Subcutaneous abdominal adipose tissue (tissue), 5 donors: ENCODE data around the gene GDA.
"Not testable (repeated sequence)": the region's sequence is repeated elsewhere in the genome, so short reads cannot be mapped to it uniquely, and the experiment has no call there.

Source experiments
- H3K27ac ChIP-seq: one replicate; pipeline ENCODE4 v1.7.0; 2013; ENCODE audit warnings: low read depth, mild to moderate bottlenecking, inconsistent platforms, low read length, moderate library complexity
- H3K27me3 ChIP-seq, 5 donors: one replicate each; pipeline ENCODE4 v1.7.0; 2013; ENCODE audit warnings: low read length in 5 of 5, inconsistent platforms in 1 of 5; ENCODE audit not compliant: control insufficient read depth in 5 of 5, insufficient read depth in 4 of 5
- H3K36me3 ChIP-seq, 5 donors: one replicate each; pipeline ENCODE4 v1.7.0; 2013; ENCODE audit warnings: low read length in 5 of 5; ENCODE audit not compliant: control insufficient read depth in 5 of 5, insufficient read depth in 5 of 5
- H3K4me1 ChIP-seq, 5 donors: one replicate each; pipeline ENCODE4 v1.7.0; 2013; ENCODE audit warnings: low read length in 5 of 5, mild to moderate bottlenecking in 3 of 5, moderate library complexity in 1 of 5; ENCODE audit not compliant: control insufficient read depth in 5 of 5, insufficient read depth in 5 of 5
- H3K4me3 ChIP-seq, 5 donors: one replicate each; pipeline ENCODE4 v1.7.0; 2013; ENCODE audit warnings: low read length in 5 of 5, low read depth in 1 of 5
- H3K9ac ChIP-seq, 5 donors: one replicate each; pipeline ENCODE4 v1.7.0; 2013; ENCODE audit warnings: low read length in 5 of 5, mild to moderate bottlenecking in 4 of 5, moderate library complexity in 3 of 5
- H3K9me3 ChIP-seq, 5 donors: one replicate each; pipeline ENCODE4 v1.7.0; 2013; ENCODE audit warnings: low read length in 5 of 5; ENCODE audit not compliant: control insufficient read depth in 5 of 5
- donor health status: healthy.
- donor health status: healthy.
- donor health status: healthy.
- donor health status: healthy.
- donor health status: healthy.

GDA gene

DNA sequence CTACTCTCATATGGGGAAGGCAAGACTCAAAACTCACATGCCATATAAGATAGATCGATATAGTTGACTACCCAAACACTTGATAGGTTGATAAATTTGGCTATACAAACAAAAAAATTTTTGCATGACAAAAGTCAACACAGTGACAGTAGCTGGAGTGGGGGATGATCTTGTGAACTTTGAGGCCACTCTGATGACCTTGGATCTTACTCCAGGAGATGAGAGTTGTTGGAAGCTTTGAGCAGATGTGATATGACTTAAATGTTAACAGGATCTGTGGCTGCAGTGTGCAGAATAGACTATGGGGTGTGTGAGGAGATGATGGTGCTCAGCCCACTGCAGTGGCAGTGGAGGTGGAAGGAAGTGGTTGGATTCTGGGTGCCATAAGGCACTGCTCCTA, 114.3 kb downstream of the GDA start:
- no peaks in the 10 kb centered on the region for H3K27me3 ChIP-seq
- H3K9ac ChIP-seq: no peak overlapping the region
- H3K4me1 ChIP-seq: no peaks in the 10 kb centered on the region
- H3K36me3 ChIP-seq: no peaks in the 10 kb centered on the region
- no peak overlapping the region for H3K27ac ChIP-seq
- H3K4me3 ChIP-seq: no peak overlapping the region
- no peaks in the 10 kb centered on the region for H3K9me3 ChIP-seq

DNA sequence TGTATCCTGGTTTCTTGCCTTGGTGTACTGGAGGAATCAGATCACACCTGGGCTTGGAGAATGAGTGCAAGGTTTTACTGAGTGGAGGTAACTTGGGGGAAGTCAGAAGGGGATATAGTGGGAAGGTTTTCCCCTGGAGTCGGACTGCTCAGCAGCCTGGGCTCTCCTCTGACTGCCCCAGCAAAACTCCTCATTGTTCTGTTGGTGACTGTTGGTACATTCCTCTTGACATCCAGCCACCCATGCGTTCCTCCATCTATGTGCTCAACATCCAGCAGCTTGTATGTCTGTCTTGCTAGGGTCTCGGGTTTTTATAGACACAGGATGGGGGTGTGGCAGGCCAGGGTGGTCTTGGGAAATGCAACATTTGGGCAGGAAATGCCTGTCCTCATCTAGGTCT, 119.7 kb downstream of the GDA start:
- Histone ChIP-seq H3K36me3 (no peaks in the 10 kb centered on the region), H3K4me3 (no peak overlapping the region), H3K4me1 (no peaks in the 10 kb centered on the region), H3K27me3 (no peaks in the 10 kb centered on the region), H3K9ac (no peak overlapping the region), H3K27ac (no peak overlapping the region), H3K9me3 (no peaks in the 10 kb centered on the region)

DNA sequence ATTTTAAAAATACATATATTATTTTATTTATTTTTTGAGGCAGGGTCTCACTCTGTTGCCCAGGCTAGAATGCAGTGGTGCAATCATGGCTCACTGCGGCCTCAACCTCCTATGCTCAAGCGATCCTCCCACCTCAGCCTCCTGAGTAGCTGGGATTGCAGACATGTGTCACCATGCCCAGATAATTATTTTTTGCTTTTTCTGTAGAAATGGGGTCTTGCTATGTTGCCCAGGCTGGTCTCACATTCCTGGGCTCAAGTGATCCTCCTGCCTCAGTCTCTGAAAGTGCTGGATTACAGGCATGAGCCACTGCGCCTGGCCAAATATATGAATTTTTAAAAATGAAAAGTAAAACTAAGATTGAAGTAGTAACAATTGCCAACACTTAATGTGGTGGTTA, 121.1 kb downstream of the GDA start:
- H3K27me3 ChIP-seq, H3K9ac ChIP-seq, H3K27ac ChIP-seq, H3K36me3 ChIP-seq, H3K4me3 ChIP-seq, H3K4me1 ChIP-seq, H3K9me3 ChIP-seq: not testable (repeated sequence)

DNA sequence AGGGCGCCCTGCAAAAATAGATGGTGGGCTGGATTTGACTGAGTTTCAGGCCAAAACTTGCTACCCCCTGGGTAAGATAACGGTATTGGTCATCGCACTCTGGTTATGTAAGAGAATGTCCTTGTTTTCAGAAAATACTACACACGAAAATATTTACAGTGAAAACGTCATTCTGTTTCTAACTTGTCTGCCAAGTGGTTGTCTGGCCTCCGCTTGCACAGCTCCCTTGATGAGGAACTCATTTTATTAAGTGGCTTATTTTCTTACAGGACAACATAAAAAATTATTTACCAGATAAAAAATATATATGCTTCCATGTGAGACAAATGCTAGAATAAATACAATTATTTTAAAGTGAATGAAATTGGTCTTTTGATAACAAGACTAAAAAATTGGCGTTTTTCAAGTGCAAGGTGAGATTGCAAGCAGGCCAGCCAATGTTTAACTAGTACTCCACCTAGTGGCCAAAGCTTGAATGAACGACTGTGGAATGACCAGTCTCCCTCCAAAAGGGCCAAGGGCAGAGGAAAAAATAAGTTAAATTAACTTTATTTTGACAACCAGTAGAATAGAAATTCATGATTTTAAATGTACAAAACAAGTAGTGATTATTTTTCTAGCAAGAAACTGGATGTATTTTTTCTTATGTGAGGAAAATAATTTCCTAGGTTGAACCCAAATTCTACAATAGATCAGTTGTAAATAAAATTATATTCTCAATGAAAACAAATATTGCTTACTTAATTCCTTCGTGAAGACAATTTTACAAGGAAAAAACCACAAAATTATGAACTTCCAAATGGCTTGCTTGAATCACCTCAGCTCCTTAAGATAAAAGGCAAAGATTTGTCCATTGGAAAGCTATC, 122.6 kb downstream of the GDA start:
- Histone ChIP-seq H3K27me3 (peaks cover 0 to 2% (median 0%) of the 10 kb centered on the region in 5 donors), H3K9me3 (no peaks in the 10 kb centered on the region), H3K9ac (no peak overlapping the region), H3K4me3 (no peak overlapping the region), H3K27ac (no peak overlapping the region), H3K4me1 (no peaks in the 10 kb centered on the region), H3K36me3 (no peaks in the 10 kb centered on the region)

DNA sequence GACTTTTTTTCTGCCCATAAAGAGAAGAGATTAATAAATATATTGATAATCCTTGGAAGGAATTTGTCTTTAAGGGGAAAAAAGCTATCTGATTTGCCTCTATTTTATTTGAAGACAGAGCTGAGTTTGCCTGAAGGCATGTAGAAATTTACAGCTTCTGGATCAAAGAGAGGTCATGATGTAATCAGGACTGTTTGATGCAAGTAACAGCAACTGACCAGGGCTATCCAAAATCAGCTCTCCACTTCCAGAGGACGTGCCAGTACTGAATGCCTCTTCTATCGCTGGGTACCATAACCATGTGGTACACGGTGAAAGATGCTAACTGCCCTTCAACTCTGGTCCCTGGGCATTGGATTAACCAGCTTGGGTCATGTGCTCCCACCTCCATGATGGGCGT, 125.2 kb downstream of the GDA start:
- Histone ChIP-seq H3K4me3 (no peak overlapping the region), H3K36me3 (no peaks in the 10 kb centered on the region), H3K9ac (no peak overlapping the region), H3K4me1 (no peaks in the 10 kb centered on the region), H3K27me3 (peaks cover 0 to 2% (median 0%) of the 10 kb centered on the region in 5 donors), H3K27ac (no peak overlapping the region), H3K9me3 (no peaks in the 10 kb centered on the region)

DNA sequence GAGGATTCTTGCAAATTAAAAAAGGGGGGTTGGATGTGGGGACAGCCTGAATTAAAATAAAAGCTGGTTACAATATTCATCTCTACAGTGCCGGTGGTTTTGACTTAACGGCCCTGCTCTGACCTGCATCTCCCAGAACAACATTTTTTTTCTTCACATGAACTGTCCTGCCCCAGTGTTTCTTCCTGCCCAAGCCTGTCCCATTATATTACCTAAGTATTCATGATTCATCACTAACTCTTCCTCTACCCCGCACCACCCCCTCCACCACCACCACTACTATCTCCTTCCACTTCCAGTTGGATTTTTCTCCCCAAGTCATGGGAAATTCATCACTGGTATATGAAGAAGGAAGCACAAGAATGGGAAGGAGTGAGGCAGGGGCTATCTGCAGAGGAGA, 125.7 kb downstream of the GDA start:
- H3K9ac ChIP-seq: no peak overlapping the region
- H3K27me3 ChIP-seq: peaks cover 0 to 2% (median 0%) of the 10 kb centered on the region in 5 donors
- no peak overlapping the region for H3K27ac ChIP-seq
- no peaks in the 10 kb centered on the region for H3K9me3 ChIP-seq
- H3K36me3 ChIP-seq: no peaks in the 10 kb centered on the region
- H3K4me1 ChIP-seq: no peaks in the 10 kb centered on the region
- no peak overlapping the region for H3K4me3 ChIP-seq

DNA sequence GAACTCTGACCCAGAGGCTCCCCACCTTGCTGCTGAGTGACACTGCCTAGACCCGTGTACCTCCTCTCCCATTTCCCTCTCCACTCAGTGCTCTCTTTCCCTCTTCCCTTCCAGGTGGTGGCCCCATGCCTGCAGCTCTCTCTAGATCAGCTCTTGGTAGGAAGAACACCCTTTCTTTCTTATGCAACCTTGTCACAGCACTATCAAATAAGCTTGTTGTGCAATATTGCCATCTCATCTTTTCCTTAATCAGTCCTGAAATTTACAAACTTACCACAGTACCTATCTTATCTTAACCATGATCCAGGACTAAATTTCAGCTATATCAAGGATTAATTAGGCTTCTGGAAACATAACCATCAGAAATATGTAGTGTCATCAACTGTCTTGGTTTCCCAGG, 127.2 kb downstream of the GDA start:
- H3K9ac ChIP-seq: no peak overlapping the region
- H3K36me3 ChIP-seq: no peaks in the 10 kb centered on the region
- no peaks in the 10 kb centered on the region for H3K4me1 ChIP-seq
- H3K4me3 ChIP-seq: no peak overlapping the region
- H3K9me3 ChIP-seq: no peaks in the 10 kb centered on the region
- H3K27ac ChIP-seq: no peak overlapping the region
- H3K27me3 ChIP-seq: peaks cover 0 to 2% (median 0%) of the 10 kb centered on the region in 5 donors

DNA sequence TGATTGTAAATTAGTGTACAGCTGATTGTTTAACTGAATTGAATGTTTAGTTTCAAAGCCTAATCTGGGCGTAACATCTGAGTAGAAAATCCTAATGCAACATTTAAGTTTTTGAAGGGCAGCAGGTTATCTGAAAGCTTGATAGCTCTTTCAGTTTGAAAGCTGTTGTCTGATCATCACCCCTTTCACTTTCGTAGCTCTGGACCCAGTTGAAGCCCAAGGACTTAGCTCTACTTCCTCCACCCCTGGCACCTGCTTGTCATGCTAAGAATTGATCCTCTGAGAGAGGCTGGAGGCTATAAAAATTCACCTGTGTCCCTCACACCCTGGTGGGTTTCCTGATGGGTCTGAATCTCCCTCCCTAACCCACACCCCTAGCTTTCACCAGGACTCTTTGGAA, 129.7 kb downstream of the GDA start:
- H3K27ac ChIP-seq: no peak overlapping the region
- H3K36me3 ChIP-seq: no peaks in the 10 kb centered on the region
- H3K4me1 ChIP-seq: no peaks in the 10 kb centered on the region
- no peak overlapping the region for H3K4me3 ChIP-seq
- no peak overlapping the region for H3K9ac ChIP-seq
- H3K9me3 ChIP-seq: peaks cover 0 to 4% (median 0%) of the 10 kb centered on the region in 5 donors
- peaks cover 0 to 2% (median 0%) of the 10 kb centered on the region in 5 donors for H3K27me3 ChIP-seq

DNA sequence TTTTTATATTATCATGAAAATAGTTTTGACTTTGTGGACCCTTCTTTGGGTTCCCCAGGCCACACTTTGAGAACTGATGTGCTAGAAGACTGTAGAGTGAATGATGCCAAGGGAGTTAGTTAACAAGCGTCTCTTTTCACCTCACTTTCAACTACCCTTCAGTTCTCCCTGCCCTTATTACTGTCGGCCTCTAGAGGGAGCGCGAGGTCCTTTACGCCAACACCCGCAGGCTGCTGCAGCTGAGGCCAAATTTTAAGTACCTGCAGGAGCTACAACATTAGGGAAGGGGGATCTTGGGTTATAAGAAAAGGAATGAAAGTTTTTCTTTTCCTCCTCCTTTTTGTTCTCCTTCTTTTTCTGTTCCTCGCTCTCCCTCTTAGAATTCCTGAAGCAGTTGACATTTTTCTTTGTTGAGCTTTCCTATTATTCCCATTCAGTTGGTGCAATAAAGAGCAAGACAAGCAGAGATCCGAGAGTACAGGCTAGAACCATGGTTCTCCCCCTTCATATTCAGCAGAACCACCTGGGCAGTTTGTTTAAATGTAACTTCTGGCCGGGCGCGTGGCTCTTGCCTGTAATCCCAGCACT, 131.8 kb downstream of the GDA start:
- Histone ChIP-seq H3K36me3 (no peaks in the 10 kb centered on the region), H3K27me3 (no peaks in the 10 kb centered on the region), H3K4me1 (no peaks in the 10 kb centered on the region), H3K9me3 (peaks cover 0 to 4% (median 0%) of the 10 kb centered on the region in 5 donors), H3K27ac (no peak overlapping the region), H3K4me3 (no peak overlapping the region), H3K9ac (no peak overlapping the region)

DNA sequence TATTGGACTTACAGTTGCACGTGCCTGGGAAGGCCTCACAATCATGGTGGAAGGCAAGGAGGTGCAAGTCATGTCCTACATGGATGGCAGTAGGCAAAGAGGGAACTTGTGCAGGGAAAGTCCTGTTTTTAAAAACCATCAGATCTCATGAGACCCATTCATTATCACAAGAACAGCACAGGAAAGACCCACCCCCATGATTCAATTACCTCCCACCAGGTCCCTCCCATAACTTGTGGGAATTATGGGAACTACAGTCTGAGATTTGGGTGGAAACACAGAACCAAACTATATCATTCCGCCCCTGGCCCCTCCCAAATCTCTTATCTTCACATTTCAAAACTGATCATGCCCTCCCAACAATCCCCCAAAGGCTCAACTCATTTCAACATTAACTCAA, 140.2 kb downstream of the GDA start:
- Histone ChIP-seq H3K9me3 (peaks cover 0 to 2% (median 0%) of the 10 kb centered on the region in 5 donors), H3K4me1 (peaks cover 2 to 12% (median 10%) of the 10 kb centered on the region in 5 donors), H3K36me3 (no peaks in the 10 kb centered on the region), H3K4me3 (no peak overlapping the region), H3K27ac (no peak overlapping the region), H3K27me3 (no peaks in the 10 kb centered on the region), H3K9ac (no peak overlapping the region)
